Nephron progenitor cell (in vitro differentiated cells): Measurements from ENCODE around the gene SLC44A1.
A peak's percentile ranks its signal among the peaks of the same experiment; 100 is the strongest.

ENCODE experiments used
- DNase-seq: peaks from one replicate; pipeline ENCODE4 v3.0.0; 2021
- H3K27ac Mint-ChIP-seq: 2 replicates; pipeline ENCODE4 v1.8.0; 2021; ENCODE audit warnings: mild to moderate bottlenecking, moderate library complexity, mixed read lengths
- H3K27me3 Mint-ChIP-seq: 2 replicates; pipeline ENCODE4 v1.8.0; 2021; ENCODE audit warnings: mild to moderate bottlenecking, low read depth, mixed read lengths; ENCODE audit not compliant: poor library complexity
- H3K36me3 Mint-ChIP-seq: 2 replicates; pipeline ENCODE4 v1.8.0; 2021; ENCODE audit warnings: low read depth, mixed read lengths
- H3K4me1 Mint-ChIP-seq: 2 replicates; pipeline ENCODE4 v1.8.0; 2021; ENCODE audit warnings: mixed read lengths
- H3K4me3 Mint-ChIP-seq: 2 replicates; pipeline ENCODE4 v1.8.0; 2021; ENCODE audit warnings: mild to moderate bottlenecking, moderate library complexity, mixed read lengths
- H3K9me3 Mint-ChIP-seq: 2 replicates; pipeline ENCODE4 v1.8.0; 2021; ENCODE audit warnings: mild to moderate bottlenecking, moderate library complexity, mixed read lengths
- TF ChIP-seq, protein P1 (sequence below): fragments of 200-600 bp; sonication (generic); IDR thresholded peaks from 2 replicates; pipeline ENCODE4 v1.5.0; 2021; ENCODE audit warnings: antibody characterized with exemption

Gene SLC44A1

DNA sequence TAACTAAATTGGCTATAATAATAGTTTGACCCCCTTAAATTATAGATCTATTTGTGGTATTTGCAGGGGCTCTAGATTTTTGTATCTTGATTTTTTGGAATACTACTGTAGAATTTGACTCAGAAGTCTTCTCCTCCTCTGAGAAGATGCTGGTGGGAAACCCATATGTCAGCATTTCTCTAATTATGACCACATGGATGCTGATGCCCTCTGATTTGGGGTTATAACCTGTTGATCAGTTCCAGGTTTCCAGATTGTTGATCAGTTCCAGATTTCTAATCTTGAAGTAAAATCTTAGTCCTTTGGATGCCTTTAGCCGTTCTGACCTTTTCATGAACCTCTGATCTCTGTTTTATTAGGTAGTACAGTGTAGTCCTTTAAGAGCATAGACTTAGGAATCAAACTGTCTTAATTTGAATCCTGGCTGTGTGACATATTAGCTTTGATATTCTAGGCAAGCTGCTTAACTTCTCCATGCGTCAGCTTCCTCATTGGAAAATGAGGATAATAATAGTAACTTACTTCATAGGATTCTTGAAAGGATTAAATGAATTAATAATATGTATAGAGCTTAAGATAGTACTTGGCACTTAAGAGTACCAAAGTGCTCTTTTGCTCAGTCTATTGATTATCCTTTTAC, 211.5 kb downstream of the SLC44A1 start:
- Mint-ChIP-seq H3K27ac (no peak overlapping the region), H3K9me3 (peaks cover 8% of the 10 kb centered on the region), H3K27me3 (no peaks in the 10 kb centered on the region), H3K4me1 (peaks cover 37% of the 10 kb centered on the region), H3K36me3 (peaks cover 53% of the 10 kb centered on the region), H3K4me3 (no peak overlapping the region)
- DNase-seq, result no peak
- TF ChIP-seq, protein P1, sequence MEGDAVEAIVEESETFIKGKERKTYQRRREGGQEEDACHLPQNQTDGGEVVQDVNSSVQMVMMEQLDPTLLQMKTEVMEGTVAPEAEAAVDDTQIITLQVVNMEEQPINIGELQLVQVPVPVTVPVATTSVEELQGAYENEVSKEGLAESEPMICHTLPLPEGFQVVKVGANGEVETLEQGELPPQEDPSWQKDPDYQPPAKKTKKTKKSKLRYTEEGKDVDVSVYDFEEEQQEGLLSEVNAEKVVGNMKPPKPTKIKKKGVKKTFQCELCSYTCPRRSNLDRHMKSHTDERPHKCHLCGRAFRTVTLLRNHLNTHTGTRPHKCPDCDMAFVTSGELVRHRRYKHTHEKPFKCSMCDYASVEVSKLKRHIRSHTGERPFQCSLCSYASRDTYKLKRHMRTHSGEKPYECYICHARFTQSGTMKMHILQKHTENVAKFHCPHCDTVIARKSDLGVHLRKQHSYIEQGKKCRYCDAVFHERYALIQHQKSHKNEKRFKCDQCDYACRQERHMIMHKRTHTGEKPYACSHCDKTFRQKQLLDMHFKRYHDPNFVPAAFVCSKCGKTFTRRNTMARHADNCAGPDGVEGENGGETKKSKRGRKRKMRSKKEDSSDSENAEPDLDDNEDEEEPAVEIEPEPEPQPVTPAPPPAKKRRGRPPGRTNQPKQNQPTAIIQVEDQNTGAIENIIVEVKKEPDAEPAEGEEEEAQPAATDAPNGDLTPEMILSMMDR, result no peak

DNA sequence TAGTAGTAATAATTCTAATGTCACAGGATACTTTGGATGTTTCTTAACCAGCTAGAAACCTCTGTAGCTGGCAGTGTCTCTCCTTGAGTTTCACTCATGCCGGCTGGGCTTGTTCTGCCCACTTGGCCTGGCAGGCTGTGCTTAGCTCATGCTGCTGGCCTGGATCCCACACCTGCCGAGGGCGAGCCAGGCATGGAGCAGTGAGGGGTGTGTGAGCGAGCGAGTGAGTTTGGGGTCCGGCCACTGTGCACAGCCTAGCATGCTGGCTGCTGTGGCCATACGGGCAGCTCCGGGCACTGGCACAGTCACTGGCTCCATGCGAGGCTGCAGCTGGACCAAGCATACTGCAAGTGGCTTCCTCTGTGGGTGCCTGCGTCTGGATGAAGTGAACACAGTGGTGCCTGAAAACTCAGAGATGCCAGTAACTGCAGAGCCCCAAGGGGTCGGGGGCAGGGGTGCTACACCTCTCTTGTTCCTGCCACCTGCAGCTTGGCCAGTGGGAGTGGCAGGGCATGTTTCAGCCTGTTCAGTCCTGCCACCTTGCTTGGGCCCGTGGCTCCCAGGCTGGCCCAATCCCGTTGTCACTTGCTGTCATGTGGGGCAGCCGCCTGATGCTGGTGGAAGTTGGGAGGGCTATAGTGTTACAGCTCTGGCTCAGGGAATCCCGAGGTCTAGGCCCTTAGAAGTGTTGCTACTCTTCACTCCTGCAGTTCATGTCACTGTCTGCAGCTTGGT, 213.3 kb downstream of the SLC44A1 start:
- Mint-ChIP-seq H3K27me3 (no peaks in the 10 kb centered on the region), H3K36me3 (peaks cover 41% of the 10 kb centered on the region), H3K27ac (no peak overlapping the region), H3K4me1 (peaks cover 26% of the 10 kb centered on the region), H3K9me3 (peaks cover 5% of the 10 kb centered on the region), H3K4me3 (no peak overlapping the region)
- DNase-seq, result no peak
- TF ChIP-seq, protein P1, result no peak

DNA sequence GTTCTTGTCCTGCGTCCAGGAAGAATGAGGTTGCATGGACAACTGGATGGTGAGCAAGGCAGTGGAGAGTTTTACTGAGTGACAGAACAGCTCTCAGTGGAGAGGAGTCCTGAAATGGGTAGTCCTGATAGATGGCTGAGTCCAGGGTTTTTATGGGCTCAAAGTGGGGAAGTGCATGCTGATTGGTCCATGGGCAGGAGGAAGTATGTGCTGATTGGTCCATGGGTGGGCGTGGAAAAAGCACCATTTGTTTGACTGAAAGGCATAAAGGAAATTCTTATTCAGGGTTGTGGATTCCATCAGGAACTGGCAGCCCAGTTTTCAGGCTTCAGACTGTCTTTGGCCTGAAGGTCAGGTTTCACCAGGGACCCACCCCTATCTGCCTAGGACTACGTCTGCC, 214.0 kb downstream of the SLC44A1 start:
- peaks cover 26% of the 10 kb centered on the region for H3K4me1 Mint-ChIP-seq
- peaks cover 4% of the 10 kb centered on the region for H3K9me3 Mint-ChIP-seq
- no peak for DNase-seq
- peaks cover 42% of the 10 kb centered on the region for H3K36me3 Mint-ChIP-seq
- H3K27me3 Mint-ChIP-seq, result no peaks in the 10 kb centered on the region
- TF ChIP-seq, protein P1, result no peak
- no peak overlapping the region for H3K27ac Mint-ChIP-seq
- H3K4me3 Mint-ChIP-seq, result no peak overlapping the region

DNA sequence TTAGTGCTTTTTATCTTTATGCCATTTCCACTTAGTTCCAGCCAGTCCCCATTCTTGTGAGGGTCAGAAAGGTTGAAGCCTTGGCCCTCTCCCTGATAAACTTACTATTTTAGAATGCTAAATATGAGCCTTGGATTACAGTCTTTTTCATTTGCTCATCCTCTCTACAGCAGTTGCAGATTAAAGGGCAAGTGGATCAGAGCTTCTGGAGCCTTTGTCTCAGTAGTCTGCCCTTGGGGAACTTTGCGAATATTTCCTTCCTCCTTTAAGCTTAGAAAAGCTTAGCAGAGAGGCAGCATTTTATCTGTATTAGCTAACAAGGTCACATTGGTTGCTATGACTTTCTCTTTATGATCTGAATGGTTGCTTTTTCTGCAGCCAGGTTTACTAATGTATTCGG, 214.9 kb downstream of the SLC44A1 start:
- Mint-ChIP-seq H3K36me3 (peaks cover 52% of the 10 kb centered on the region), H3K4me3 (no peak overlapping the region), H3K9me3 (peaks cover 7% of the 10 kb centered on the region), H3K4me1 (peaks cover 26% of the 10 kb centered on the region), H3K27ac (peak overlapping the region; percentile 57), H3K27me3 (no peaks in the 10 kb centered on the region)
- no peak for DNase-seq
- TF ChIP-seq, protein P1, result no peak

DNA sequence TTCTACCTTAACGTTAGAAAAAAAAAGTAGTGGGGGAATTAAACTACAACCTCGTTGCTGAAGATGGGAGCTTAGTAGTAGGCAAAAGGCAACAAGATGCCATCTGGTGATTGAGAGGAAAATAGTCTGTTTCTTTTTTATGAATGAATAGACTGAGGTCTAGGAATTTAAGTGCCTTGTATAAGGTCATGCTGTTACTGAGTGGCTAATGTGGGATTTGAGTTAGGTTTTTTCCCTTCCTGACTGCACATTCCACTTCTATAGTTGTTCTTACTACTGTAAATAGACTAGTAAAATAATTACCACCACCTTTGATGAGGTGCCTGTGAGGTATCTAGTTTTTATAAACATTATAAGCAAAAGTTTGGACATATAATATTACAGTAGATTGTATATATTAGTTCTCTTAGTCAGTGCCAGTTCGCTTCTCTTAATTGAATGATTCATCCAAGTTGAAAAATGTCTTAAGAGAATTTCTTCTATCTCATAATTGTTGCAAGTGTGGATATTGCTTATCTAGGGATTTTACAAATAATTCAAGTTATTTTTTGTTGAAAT, 222.5 kb downstream of the SLC44A1 start:
- peaks cover 81% of the 10 kb centered on the region for H3K36me3 Mint-ChIP-seq
- H3K27ac Mint-ChIP-seq, result no peak overlapping the region

More for the DNA sequence above, 222.5 kb downstream of the SLC44A1 start:
- no peak for DNase-seq
- Mint-ChIP-seq H3K9me3 (peaks cover 31% of the 10 kb centered on the region), H3K4me1 (no peaks in the 10 kb centered on the region), H3K27me3 (no peaks in the 10 kb centered on the region), H3K4me3 (no peak overlapping the region)
- TF ChIP-seq, protein P1, result no peak
